ENCODE measurements around the gene MMP19.
"Not testable (repeated sequence)": the region's sequence is repeated elsewhere in the genome, so short reads cannot be mapped to it uniquely, and the experiment has no call there.

The MMP19 gene, protein sequence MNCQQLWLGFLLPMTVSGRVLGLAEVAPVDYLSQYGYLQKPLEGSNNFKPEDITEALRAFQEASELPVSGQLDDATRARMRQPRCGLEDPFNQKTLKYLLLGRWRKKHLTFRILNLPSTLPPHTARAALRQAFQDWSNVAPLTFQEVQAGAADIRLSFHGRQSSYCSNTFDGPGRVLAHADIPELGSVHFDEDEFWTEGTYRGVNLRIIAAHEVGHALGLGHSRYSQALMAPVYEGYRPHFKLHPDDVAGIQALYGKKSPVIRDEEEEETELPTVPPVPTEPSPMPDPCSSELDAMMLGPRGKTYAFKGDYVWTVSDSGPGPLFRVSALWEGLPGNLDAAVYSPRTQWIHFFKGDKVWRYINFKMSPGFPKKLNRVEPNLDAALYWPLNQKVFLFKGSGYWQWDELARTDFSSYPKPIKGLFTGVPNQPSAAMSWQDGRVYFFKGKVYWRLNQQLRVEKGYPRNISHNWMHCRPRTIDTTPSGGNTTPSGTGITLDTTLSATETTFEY

DNA sequence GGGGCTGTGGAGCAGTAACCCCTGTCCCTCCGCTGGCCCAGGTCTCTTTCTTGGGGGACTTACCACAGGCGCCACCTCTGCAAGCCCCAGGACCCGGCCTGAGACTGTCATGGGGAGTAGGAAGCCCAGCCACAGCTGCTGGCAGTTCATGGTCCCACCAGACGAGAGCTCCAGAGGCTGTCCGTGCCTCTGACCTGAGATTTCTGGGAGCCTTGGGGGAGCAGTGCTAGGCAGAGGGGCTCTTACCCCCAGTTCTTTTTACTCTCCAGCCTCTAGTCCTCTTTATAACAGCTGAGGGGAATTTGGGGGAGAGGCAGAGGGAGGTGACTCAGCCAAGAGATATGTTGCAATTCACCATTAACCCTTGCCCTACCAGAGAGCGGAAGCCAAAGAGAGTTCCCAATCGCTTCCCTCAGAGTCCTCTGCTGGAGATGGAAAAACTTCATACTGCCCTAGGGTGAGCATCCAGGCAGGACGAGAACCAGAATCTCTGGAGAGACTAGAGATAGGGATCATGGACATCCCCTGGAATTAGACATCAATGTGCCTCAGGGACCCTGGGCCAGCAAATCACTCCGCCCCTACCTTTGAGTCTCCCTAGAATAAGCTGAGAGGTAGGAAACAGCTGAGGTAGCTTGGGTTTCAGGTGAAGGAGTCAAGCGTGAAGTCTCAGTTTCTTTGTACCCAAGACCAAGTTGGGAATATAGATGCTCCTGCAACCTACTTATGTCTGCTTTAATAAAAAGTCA, at the start of gene MMP19:
MMP19 (minus strand) TSS at position 256 of the 749 bp plus-strand sequence; CDS start at position 150, 106 bp downstream.
- DNase-seq (ENCODE audit: low read depth) = peak; percentile 74

DNA sequence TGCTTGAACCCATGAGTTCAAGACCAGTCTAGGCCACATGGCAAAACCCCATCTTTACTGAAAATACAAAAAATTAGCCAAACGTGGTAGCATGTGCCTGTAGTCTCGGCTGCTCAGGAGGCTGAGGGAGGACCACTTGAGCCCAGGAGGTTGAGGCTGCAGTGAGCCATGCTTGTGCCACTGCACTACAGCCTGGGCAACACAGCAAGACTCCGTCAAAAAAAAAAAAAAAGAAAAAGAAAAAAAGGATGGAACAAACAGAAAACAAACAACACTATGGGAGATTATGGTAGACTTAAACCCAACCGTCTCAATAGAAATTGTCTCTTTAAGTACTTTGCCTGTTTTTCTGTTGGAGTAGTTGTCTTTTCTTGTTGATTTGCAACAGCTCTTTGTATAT, 48.6 kb upstream of the MMP19 start:
- no peak for DNase-seq (ENCODE audit: low read depth)

DNA sequence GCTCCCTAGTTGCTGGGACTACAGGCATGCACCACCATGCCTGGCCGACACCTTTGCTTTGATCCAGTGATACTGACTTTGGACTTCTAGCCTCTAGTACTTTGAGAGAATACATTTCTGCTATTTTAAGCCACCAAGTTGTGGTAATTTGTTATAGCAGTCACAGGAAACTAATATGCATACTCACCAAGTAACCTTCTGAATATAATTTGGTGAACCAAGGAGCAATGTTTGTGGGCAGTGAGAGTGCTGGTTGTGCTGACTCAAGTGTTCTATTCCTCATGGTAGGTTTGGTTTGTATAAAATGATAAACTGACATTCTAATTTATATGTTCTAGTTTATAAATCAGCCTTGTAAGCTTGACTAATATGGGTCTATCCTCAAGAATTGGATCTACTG, 42.4 kb upstream of the MMP19 start:
- no peak for DNase-seq (ENCODE audit: low read depth)

DNA sequence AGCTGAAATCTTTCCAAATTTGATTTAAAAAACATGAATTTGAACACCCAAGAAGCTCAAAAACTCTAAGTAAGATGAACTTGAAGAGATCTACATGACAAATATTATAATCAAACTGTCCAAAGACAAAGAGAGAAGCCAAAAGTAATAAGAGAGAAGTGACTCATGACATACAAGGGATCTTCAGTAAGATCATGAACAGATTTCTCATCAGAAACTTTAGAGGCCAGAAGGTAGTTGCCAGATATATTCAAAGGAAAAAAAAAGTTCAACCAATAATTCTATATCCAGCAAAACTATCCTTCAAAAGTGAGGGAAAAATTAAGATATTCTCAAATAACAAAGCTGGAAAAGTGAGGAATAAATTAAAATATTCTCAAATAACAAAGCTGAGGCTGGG, 35.1 kb upstream of the MMP19 start:
- no peak for DNase-seq (ENCODE audit: low read depth)

DNA sequence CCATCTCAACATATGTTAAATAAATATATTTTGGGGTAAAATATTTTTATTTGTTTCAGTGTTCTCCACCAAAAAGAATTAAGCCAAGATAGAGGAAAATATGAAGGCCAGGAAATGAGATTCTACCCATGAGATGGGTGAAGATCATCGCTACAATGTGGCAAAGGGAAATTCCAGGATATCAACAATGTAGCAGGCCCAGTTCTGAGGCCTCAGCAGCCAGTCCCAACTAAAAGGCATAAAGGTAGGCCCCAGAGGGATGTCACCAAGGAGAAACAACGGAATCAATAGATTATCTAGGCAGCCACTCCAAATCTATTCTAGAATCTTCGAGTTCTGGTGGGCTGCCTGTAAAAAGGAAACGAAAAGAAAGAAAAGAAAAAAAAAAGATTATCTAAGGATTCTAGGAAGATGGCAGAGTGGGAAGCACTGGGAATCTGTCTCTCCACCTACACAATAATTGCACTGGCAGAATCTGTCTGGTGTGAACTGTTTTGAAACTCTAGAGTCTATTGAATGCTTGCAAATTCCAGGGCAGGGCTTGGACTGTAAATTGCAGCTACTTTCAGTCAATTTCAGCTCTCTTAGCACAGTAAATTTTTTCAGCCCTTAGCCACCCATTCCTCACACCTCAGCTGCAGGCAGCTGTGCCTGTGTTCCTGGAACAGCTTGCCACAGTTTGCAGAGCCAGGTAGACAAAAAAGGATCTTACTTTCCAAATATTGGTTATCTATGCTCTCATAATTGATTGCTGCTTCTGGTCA, 33.1 kb upstream of the MMP19 start:
- no peak for DNase-seq (ENCODE audit: low read depth)

DNA sequence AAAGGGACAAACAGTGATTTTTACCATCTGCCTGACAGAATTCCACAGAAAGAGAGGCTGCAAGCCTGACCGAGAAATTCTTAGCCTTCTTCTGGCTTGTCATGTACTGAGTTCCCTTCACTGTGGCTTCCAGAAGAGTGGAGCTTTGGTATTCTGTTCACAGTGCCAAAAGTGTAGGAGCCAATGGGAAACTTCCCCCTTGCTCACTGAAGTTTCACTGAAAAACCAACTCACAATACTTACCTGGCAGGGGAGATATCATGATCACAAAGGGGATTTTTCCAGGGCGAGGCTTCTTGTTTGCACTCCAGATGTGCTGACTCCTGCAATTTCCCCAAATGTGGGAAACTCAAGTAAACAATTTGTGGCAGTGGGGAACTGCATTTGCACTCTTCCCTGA, 31.7 kb upstream of the MMP19 start:
- no peak for DNase-seq (ENCODE audit: low read depth)

DNA sequence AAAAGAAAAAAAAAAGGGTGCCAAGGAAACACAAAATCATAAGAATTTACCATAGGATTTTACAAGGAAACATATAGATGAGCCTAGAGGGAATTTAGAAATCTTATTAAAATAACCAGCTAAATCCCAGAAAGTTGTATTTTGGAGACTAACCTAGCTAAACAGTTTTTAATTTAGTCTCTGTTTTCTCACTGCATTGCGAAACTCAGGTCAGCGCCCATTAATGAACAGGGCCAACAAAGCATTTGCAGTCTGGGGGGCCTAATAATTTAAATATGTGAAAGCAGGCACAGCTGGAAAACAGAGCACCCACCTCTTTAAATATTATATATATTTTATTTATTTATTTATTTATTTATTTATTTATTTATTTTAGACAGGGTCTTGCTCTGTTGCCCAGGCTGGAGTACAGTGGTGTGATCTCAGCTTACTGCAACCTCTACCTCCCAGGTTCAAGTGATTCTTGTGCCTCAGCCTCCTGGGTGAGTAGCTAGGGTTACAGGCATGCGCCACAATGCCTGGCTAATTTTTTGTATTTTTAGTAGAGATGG, 23.8 kb upstream of the MMP19 start:
- DNase-seq (ENCODE audit: low read depth) = not testable (repeated sequence)

DNA sequence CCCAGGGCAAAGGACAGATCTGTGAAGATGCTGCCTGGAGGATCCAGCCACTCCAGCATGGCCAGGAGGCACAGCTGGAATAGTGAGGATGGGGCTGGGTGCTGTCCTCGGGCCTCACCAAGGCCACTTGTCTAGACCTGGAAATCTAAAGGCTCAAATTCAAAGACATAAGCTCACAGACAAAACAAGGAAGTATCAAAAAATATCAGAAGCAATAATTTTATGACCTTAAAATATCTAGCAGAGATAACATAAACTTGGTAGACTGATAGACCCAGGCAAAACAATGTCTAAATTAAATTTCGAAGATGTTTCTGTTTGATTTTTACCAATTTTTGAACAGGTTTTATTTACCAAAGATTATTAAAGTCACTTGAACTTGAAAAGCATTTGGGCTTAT, 22.6 kb upstream of the MMP19 start:
- no peak for DNase-seq (ENCODE audit: low read depth)

DNA sequence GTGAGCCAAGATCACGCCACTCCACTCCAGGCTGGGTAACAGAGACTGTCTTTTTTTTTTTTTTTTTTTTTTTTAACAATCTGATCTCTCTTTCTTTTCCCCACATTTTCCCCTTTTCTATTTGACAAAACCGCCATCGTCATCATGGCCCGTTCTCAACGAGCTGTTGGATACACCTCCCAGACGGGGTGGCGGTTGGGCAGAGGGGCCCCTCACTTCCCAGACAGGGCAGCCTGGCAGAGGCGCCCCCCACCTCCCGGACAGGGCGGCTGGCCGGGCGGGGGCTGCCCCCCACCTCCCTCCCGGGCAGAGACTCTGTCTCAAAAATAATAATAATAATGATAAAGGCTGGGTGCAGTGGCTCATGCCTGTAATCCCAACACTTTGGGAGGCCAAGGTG, 20.2 kb upstream of the MMP19 start:
- not testable (repeated sequence) for DNase-seq (ENCODE audit: low read depth)

DNA sequence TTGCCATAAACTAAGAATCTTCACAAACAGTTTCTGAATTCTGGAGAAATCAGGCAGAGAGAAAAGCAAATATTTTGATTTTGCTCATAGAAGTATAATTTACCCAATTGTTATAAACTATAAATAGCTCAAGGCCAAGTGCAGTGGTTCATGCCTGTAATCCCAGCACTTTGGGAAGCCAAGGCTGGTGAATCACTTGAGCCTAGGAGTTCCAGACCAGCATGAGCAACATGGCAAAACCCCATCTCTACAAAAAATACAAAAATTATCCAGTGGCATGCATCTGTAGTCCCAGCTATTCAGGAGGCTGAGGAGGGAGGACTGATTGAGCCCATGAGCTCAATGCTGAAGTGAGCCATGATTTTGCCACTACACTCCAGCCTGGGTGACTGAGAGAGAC, 19.6 kb upstream of the MMP19 start:
- no peak for DNase-seq (ENCODE audit: low read depth)

DNA sequence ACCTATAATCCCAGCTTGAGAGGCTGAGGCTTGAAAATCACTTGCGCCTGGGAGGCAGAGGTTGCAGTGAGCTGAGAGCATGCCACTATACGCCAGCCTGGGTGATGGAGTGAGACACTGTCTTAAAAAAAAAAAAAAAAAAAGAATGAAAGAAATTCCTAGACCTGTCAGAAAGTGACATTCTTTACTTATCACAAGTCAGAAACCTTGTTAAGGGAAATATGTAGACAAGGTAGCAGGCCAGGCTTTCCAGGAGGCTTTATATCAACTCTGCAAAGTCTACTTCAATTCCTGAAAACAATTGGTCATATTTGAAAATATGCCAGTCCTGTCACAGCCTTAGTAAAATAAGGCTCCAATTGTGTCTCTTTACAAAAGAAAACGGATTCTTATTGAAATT, 19.1 kb upstream of the MMP19 start:
- no peak for DNase-seq (ENCODE audit: low read depth)

DNA sequence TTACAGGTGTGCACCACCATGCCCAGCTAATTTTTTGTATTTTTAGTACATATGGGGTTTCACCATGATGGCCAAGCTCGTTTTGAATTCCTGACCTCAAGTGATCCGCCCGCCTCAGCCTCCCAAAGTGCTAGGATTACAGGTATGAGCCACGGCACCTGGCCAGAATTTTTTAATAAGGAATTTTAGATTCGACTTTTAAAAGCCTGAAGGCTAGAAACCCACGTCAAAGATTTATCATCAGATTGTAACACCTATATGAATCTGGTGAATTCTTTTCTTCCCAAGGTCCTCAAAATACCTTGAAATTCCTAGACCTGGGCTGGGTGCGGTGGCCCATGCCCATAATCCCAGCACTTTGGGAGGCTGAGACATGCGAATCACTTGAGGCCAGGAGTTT, 18.7 kb upstream of the MMP19 start:
- no peak for DNase-seq (ENCODE audit: low read depth)

DNA sequence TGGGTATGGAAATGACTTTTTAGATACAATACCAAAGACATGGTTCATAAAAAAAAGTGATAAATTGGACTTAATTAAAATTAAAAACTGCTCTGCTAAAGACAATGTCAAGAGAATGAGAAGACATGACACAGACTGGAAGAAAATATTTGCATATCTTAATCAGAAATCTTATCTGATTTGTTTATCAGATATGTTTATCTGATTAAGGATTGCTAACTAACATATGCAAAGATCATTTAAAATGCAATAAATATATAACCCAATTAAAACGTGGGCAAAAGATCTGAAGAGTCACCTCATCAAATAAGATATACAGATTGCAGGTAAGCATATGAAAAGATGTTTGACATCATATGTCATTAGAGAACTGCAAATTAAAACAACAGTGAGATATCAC, 10.0 kb upstream of the MMP19 start:
- no peak for DNase-seq (ENCODE audit: low read depth)

DNA sequence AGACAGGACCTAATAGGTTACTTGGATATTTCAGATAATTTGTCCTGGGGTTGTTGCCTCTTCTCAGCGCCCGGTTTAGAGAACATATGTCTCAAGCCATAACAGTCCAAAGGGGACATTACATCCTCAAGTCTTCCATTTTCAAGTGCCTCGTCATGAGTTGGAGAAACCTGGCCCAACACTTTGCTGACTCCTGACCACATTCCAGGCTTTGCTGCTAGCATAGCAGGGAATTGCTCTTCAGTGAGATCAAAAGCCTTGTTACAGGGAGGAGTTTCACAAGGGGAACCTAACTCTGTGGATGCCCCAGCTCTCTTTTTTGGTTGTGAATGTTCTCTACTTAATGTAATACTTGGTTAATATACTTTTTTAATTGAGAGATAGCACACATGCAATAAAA, 8.2 kb upstream of the MMP19 start:
- DNase-seq (ENCODE audit: low read depth) = no peak

DNA sequence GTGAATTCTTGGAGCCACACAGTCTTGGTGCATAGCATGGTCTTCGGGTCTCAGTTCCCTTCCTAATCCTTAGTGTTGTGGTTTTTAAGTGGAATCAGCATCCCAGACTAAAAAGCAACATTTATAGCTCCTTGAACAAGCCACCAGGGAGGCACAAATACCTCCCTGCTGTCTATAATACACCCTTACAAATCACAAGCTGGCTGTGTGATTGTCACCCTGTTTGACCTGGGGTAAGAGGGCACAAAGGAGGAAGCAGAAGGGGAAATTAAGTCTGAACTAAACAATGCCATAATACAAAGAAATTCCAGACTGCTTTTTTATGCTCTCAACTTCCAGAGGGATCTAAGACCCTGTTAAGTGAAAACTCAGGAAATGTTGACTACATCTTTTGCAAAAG, 7.7 kb upstream of the MMP19 start:
- DNase-seq (ENCODE audit: low read depth) = no peak

DNA sequence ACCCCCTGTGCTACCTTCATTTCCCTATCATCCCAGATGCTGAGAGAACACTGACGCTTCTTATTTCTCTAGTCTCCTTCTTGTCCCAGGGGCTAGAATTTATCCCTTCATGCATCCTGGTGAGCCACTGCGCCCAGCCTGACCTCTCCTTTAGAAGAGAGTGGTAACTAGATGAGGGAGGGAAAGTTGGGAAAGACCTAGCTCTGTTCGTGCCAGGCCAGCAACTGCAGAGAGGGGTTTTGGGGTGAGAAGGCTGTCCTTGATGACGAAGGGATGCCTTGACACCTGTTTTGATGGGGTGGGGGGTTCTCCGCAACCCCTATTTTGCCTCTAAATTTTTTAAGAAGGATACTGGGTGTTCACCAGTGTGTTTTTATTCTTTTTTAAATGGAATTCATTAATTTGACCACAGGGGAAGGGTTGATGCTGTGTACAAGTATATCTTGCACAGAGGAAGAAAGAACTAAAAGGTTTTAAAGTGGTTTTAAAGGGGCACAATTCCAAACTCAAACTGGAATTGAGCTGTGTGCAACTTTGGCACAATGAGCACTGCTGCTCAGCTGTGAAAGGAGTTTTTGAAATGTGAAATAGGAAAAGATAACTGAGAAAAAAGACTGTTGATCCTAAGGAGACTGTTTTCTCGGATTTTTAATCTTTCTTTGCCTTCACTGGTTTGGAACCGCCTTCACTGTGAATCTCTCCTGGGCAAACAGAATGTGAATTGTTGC, 7.0 kb upstream of the MMP19 start:
- DNase-seq (ENCODE audit: low read depth) = no peak

DNA sequence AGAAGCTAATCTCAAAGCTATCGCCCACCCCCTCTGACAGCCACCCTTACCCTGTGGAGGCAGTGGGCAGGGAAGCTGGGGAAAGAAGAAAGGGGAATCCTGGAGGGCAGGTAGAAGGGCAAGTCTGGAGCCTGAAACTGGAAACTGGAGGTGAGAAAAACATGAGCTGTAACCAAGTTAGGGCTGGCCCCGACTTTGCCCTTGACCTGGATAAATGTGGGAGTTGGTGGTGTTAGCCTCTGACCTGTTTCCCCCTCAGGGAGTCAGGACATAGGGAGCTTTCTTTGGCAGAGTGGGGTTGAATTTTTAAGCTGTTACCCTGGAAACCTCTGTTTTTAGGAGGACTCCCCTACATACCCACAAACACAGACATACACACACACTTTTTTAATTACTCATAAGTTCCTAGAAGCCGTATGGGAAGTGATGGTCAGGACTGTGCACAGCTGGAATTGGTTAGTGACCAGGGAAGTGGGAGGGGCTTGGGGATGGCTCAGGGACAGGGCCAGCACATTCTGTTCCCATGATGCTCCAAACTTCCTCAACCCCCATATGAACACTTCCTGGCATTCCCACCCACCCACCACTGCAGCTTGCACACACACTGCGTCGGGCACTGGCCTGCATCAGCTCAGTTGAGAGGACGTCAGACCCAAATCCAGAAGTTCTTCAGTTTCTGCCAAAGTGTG, 5.0 kb upstream of the MMP19 start:
- DNase-seq (ENCODE audit: low read depth) = peak; percentile 100

DNA sequence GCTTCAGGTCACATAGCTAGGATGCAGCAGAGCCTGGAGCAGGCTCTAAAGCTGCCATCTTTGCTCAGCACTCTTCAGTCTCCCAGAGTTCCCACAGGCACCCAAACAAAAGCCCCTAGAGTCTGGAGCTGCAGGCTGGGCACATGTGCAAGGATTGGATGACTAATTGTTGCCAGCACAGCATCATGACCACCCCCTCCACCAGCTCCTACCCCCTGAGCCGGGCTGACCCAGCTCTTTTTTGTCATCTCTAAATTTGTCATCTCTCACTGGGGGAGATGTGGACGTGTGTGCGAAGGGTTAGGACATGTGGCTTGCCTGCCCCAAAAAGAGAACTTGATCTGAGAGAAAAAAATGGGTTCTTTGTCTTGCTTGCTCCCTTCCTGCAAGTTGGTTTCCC, 4.3 kb upstream of the MMP19 start:
- peak; percentile 71 for DNase-seq (ENCODE audit: low read depth)

DNA sequence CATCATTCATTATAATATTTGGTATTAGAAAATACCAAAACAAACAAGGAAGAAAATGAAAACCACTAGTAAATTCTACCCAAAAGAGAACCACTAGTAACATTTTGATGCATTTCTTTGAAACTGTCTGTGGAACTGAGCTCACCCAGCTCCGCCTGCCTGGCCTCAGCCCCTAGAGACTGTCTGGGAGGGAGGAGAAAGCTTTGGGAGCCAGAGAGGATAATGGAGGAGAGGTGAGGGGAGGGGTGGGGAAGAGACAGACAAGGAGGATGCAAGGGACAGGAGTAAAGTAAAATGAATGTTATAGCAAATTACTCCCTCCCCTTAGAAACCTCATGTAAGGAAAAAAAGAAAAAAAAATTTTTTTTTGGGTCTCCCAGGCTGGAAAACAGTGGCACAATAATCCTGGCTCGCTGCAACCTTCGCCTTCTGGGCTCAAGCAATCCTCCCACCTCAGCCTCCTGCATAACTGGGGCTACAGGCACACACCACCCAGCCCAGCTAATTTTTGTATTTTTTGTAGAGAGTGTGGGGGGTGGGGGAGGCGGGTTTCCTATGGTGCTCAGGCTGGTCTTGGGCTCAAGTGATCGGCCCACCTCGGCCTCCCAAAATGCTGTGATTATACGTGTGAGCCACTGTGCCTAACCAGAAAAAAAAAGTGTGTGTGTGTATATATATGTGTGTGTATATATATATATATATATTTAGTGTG, 3.2 kb upstream of the MMP19 start:
- DNase-seq (ENCODE audit: low read depth) = no peak

DNA sequence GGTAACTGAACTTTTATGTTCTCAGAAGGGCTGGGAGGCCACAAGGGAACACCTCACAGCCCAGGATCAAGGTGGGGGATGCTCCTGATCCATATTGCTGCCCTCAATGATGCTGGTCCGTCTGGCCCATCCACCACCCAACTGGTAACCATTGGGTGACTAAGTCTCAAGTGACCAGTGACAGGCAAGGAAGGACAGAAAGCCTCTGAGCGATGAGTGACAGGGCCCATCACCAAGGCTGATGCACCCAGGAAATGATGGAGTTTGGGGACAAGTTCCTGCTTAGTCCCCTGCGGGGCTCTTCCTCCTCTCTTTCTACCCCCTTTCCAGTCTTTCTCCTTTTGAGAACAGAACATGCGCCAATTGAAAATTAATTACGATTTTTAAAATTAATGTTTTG, 2.6 kb upstream of the MMP19 start:
- no peak for DNase-seq (ENCODE audit: low read depth)

Data from fibroblast of the conjunctiva (primary cell).